Suprapubic skin (tissue), 4 donors: ENCODE measurements around the gene COPS3. TPM values are rescaled to one million over a fixed set of nuclear protein-coding genes. Genes with fewer than 3 reads are reported as not detected.

Experiments
- DNase-seq, 2 donors: peaks; one replicate each; pipeline ENCODE4 v3.0.0-alpha.2; 2019; ENCODE audit warnings: low spot score in 2 of 2
- H3K27ac ChIP-seq: fragments of 200-600 bp; sonication (generic); one replicate; pipeline ENCODE4 v1.5.1; 2019
- H3K27me3 ChIP-seq: fragments of 200-600 bp; sonication (generic); one replicate; pipeline ENCODE4 v1.5.1; 2019
- H3K36me3 ChIP-seq: fragments of 200-600 bp; sonication (generic); one replicate; pipeline ENCODE4 v1.5.1; 2019
- H3K4me1 ChIP-seq: fragments of 200-600 bp; sonication (generic); one replicate; pipeline ENCODE4 v1.5.1; 2019
- H3K4me3 ChIP-seq: fragments of 200-600 bp; sonication (generic); one replicate; pipeline ENCODE4 v1.5.1; 2019; ENCODE audit warnings: mild to moderate bottlenecking
- H3K9me3 ChIP-seq: fragments of 200-600 bp; sonication (generic); one replicate; pipeline ENCODE4 v1.5.1; 2019
- CTCF ChIP-seq, 2 donors: fragments of 200-600 bp in 1 of 2; fragments of 450-650 bp in 1 of 2; sonication (generic) in 1 of 2; IDR thresholded peaks; one replicate each; pipeline ENCODE4 v1.5.1; 2016 to 2019; ENCODE audit warnings: antibody characterized with exemption in 2 of 2, mild to moderate bottlenecking in 1 of 2, moderate library complexity in 1 of 2
- EP300 ChIP-seq: sonication (generic); formaldehyde crosslinking; IDR thresholded peaks from one replicate; pipeline ENCODE4 v1.6.1; 2017; ENCODE audit warnings: antibody characterized with exemption
- POLR2A ChIP-seq, 2 donors: fragments of 450-650 bp; IDR thresholded peaks; one replicate each; pipeline ENCODE4 v1.6.1; 2017; ENCODE audit warnings: antibody characterized with exemption in 2 of 2, mild to moderate bottlenecking in 2 of 2, moderate library complexity in 2 of 2
- POLR2AphosphoS5 ChIP-seq, 3 donors: sonication (generic); formaldehyde crosslinking; IDR thresholded peaks; one replicate each; pipeline ENCODE4 v1.6.1; 2017; ENCODE audit warnings: antibody characterized with exemption in 3 of 3
- WGBS: methylation state at CpG from one replicate; pipeline ENCODE4 v1.1.5; 2018; 5-methylcytosine and 5-hydroxymethylcytosine counted together
- total RNA-seq, 4 donors: library from RNA; depleted of rRNA; stranded (reverse); fragments of >200 nt; gene quantifications; one replicate each; pipeline ENCODE4 v1.1.0, GENCODE V29; 2016

The COPS3 gene
- total RNA-seq, 4 donors from 2014 or later, result 55.0 to 77.3 (median 59.4) TPM

- WGBS, result 90% methylated on average over 22 of the region's 22 CpGs
- H3K27me3 ChIP-seq, result no peaks in the 10 kb centered on the region
- no peaks in the 10 kb centered on the region for H3K9me3 ChIP-seq
- H3K27ac ChIP-seq, result no peak overlapping the region
- no peak for DNase-seq
- no peak for TF ChIP-seq POLR2AphosphoS5 (IDR thresholded peaks at IDR 0.05)
- no peak for TF ChIP-seq POLR2A (IDR thresholded peaks at IDR 0.05)
- TF ChIP-seq EP300, result no peak
- TF ChIP-seq CTCF (IDR thresholded peaks at IDR 0.05), result no peak
- no peak overlapping the region for H3K4me3 ChIP-seq
- H3K4me1 ChIP-seq, result no peaks in the 10 kb centered on the region
- peaks cover 100% of the 10 kb centered on the region for H3K36me3 ChIP-seq
Observed at GRCh38 chr17:17221329-17221728, 59.7 kb downstream of the COPS3 start.

- no peak for DNase-seq
- no peaks in the 10 kb centered on the region for H3K4me1 ChIP-seq
- peaks cover 100% of the 10 kb centered on the region for H3K36me3 ChIP-seq
- no peak for TF ChIP-seq POLR2AphosphoS5 (IDR thresholded peaks at IDR 0.05)
- TF ChIP-seq CTCF (IDR thresholded peaks at IDR 0.05), result no peak
- no peak for TF ChIP-seq POLR2A (IDR thresholded peaks at IDR 0.05)
- TF ChIP-seq EP300, result no peak
- no peak overlapping the region for H3K27ac ChIP-seq
- WGBS, result 88% methylated on average over 8 of the region's 8 CpGs
- no peaks in the 10 kb centered on the region for H3K27me3 ChIP-seq
- H3K4me3 ChIP-seq, result no peak overlapping the region
- H3K9me3 ChIP-seq, result no peaks in the 10 kb centered on the region
Observed at GRCh38 chr17:17220529-17220928, 60.5 kb downstream of the COPS3 start.

GRCh38 chr17:17217995-17218394 lies 63.1 kb downstream of the COPS3 start:
- no peaks in the 10 kb centered on the region for H3K27me3 ChIP-seq
- DNase-seq, result no peak
- no peak overlapping the region for H3K4me3 ChIP-seq
- peaks cover 100% of the 10 kb centered on the region for H3K36me3 ChIP-seq
- no peak overlapping the region for H3K27ac ChIP-seq
- H3K4me1 ChIP-seq, result no peaks in the 10 kb centered on the region
- TF ChIP-seq EP300, result no peak
- no peak for TF ChIP-seq CTCF (IDR thresholded peaks at IDR 0.05)
- TF ChIP-seq POLR2AphosphoS5 (IDR thresholded peaks at IDR 0.05), result no peak
- TF ChIP-seq POLR2A (IDR thresholded peaks at IDR 0.05), result no peak
- WGBS, result 78% methylated on average over 3 of the region's 3 CpGs
- no peaks in the 10 kb centered on the region for H3K9me3 ChIP-seq

GRCh38 chr17:17216776-17217175 lies 64.3 kb downstream of the COPS3 start:
- TF ChIP-seq EP300 (no peak), CTCF (IDR thresholded peaks at IDR 0.05) (no peak), POLR2A (IDR thresholded peaks at IDR 0.05) (no peak), POLR2AphosphoS5 (IDR thresholded peaks at IDR 0.05) (no peak)
- Histone ChIP-seq H3K27me3 (no peaks in the 10 kb centered on the region), H3K27ac (no peak overlapping the region), H3K36me3 (peaks cover 98% of the 10 kb centered on the region), H3K4me1 (no peaks in the 10 kb centered on the region), H3K4me3 (no peak overlapping the region), H3K9me3 (no peaks in the 10 kb centered on the region)
- WGBS, result 82% methylated on average over 16 of the region's 16 CpGs
- DNase-seq, result no peak

- no CpG with 5 or more reads among the region's 17 CpGs for WGBS
- H3K27me3 ChIP-seq, result no peaks in the 10 kb centered on the region
- TF ChIP-seq POLR2A (IDR thresholded peaks at IDR 0.05) (no peak), CTCF (IDR thresholded peaks at IDR 0.05) (no peak), EP300 (no peak), POLR2AphosphoS5 (IDR thresholded peaks at IDR 0.05) (no peak)
- no peak for DNase-seq
- no peak overlapping the region for H3K27ac ChIP-seq
- peaks cover 98% of the 10 kb centered on the region for H3K36me3 ChIP-seq
- no peaks in the 10 kb centered on the region for H3K9me3 ChIP-seq
- H3K4me1 ChIP-seq, result no peaks in the 10 kb centered on the region
- no peak overlapping the region for H3K4me3 ChIP-seq
Observed at GRCh38 chr17:17216236-17216635, 64.8 kb downstream of the COPS3 start.
